Upper lobe of left lung (tissue), 4 donors: ENCODE measurements around the gene INHA.

Source experiments
- CTCF ChIP-seq, 6 experiments: fragments of 450-650 bp in 4 of 6; fragments of 200-600 bp in 2 of 6; sonication (generic) in 2 of 6; IDR thresholded peaks; one replicate each; pipeline ENCODE4 v1.5.1; 2016 to 2019; ENCODE audit warnings: antibody characterized with exemption in 6 of 6
- EP300 ChIP-seq, 4 donors: sonication (generic); formaldehyde crosslinking; IDR thresholded peaks; one replicate each; pipeline ENCODE4 v1.5.1; 2017; ENCODE audit warnings: antibody characterized with exemption in 4 of 4, control low read depth in 2 of 4
- POLR2A ChIP-seq, 4 donors: fragments of 450-650 bp; IDR thresholded peaks; one replicate each; pipeline ENCODE4 v1.5.1; 2016 to 2017; ENCODE audit warnings: antibody characterized with exemption in 4 of 4, mild to moderate bottlenecking in 2 of 4
- POLR2AphosphoS5 ChIP-seq, 2 donors: sonication (generic); formaldehyde crosslinking; IDR thresholded peaks; one replicate each; pipeline ENCODE4 v1.5.1; 2017; ENCODE audit warnings: antibody characterized with exemption in 2 of 2

- no peak for TF ChIP-seq CTCF (IDR thresholded peaks at IDR 0.05)
- TF ChIP-seq POLR2AphosphoS5 (IDR thresholded peaks at IDR 0.05) = no peak
- no peak for TF ChIP-seq POLR2A (IDR thresholded peaks at IDR 0.05)
- no peak for TF ChIP-seq EP300 (IDR thresholded peaks at IDR 0.05)
These were observed 26.7 kb upstream of the INHA start for GRCh38 chr2:219545295-219545942.
